GM20000 (cell line): Measurements from ENCODE around the gene DLX1.

ENCODE experiments used
- DNase-seq: peaks from one replicate; pipeline ENCODE4 v3.0.0; 2012; ENCODE audit warnings: low spot score
- TF ChIP-seq, protein P1 (sequence below): IDR thresholded peaks from 2 replicates; pipeline ENCODE4 v1.5.1; 2012; ENCODE audit warnings: mild to moderate bottlenecking, control low read depth; ENCODE audit errors: extremely low read depth, missing control alignments

Gene DLX1

DNA sequence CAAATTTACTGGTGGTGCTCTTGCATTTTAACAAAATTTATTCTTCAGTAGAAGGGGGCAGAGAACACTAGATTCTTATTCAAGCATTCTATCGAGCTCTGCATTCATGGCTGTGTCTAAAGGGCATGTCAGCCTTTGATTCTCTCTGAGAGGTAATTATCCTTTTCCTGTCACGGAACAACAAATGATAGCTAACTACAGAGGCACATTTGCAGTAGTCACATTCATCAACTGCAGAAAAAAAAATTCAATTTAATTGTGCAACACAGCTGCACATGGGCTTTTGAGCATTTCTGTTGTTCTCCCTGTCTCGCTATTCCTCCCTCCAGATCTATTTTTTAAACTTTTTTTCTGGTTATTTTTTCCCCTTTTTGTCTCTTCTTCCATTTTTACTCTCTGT, 13.0 kb upstream of the DLX1 start:
- TF ChIP-seq, protein P1, sequence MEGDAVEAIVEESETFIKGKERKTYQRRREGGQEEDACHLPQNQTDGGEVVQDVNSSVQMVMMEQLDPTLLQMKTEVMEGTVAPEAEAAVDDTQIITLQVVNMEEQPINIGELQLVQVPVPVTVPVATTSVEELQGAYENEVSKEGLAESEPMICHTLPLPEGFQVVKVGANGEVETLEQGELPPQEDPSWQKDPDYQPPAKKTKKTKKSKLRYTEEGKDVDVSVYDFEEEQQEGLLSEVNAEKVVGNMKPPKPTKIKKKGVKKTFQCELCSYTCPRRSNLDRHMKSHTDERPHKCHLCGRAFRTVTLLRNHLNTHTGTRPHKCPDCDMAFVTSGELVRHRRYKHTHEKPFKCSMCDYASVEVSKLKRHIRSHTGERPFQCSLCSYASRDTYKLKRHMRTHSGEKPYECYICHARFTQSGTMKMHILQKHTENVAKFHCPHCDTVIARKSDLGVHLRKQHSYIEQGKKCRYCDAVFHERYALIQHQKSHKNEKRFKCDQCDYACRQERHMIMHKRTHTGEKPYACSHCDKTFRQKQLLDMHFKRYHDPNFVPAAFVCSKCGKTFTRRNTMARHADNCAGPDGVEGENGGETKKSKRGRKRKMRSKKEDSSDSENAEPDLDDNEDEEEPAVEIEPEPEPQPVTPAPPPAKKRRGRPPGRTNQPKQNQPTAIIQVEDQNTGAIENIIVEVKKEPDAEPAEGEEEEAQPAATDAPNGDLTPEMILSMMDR = no peak
- no peak for DNase-seq

- DNase-seq = no peak
- TF ChIP-seq, protein P1 = no peak
Measured at GRCh38 chr2:172072706-172073105, 12.6 kb upstream of the DLX1 start.

GRCh38 chr2:172073518-172073917, 11.8 kb upstream of the DLX1 start:
- DNase-seq = no peak
- TF ChIP-seq, protein P1 = no peak

GRCh38 chr2:172074254-172074653, 11.1 kb upstream of the DLX1 start:
- DNase-seq = no peak
- TF ChIP-seq, protein P1 = no peak

GRCh38 chr2:172079416-172079815, 5.9 kb upstream of the DLX1 start:
- TF ChIP-seq, protein P1 = no peak
- DNase-seq = no peak

- peak; percentile 8 for DNase-seq
- TF ChIP-seq, protein P1 = no peak
Measured at GRCh38 chr2:172079838-172080640, 5.3 kb upstream of the DLX1 start.

- TF ChIP-seq, protein P1 = no peak
- peak; percentile 8 for DNase-seq
Measured at GRCh38 chr2:172080641-172081220, 4.6 kb upstream of the DLX1 start.
